HL-60 (cell line): ENCODE measurements around the gene WDR47.
"Not testable (repeated sequence)": the region's sequence is repeated elsewhere in the genome, so short reads cannot be mapped to it uniquely, and the experiment has no call there.

Experiments used
- DNase-seq, 2 experiments: peaks; one replicate each; pipeline ENCODE4 v3.0.0-alpha.2; 2010 to 2020; ENCODE audit warnings: low read depth in 1 of 2, low spot score in 1 of 2
- H3K27ac ChIP-seq: fragments of 250-450 bp; sonication (Bioruptor Pico); replicated peaks from 2 replicates; pipeline ENCODE4 v1.5.1; 2020; ENCODE audit warnings: mild to moderate bottlenecking, moderate library complexity
- H3K27me3 ChIP-seq: fragments of 250-450 bp; sonication (Bioruptor Pico); 2 replicates; pipeline ENCODE4 v1.5.1; 2021; ENCODE audit warnings: mild to moderate bottlenecking, moderate library complexity; ENCODE audit not compliant: insufficient read depth, poor library complexity, severe bottlenecking
- H3K4me3 ChIP-seq: replicated peaks from 2 replicates; pipeline ENCODE4 v1.5.1; 2011; ENCODE audit warnings: mild to moderate bottlenecking, control low read depth, low read length; ENCODE audit not compliant: insufficient read depth
- GABPA ChIP-seq: IDR thresholded peaks from 2 replicates; pipeline ENCODE4 v1.6.1; 2012; ENCODE audit warnings: low read depth
- POLR2AphosphoS5 ChIP-seq: IDR thresholded peaks from 2 replicates; pipeline ENCODE4 v1.6.1; 2012; ENCODE audit warnings: low read depth
- SPI1 ChIP-seq: IDR thresholded peaks from 2 replicates; pipeline ENCODE4 v1.6.1; 2012; ENCODE audit warnings: low read depth, mild to moderate bottlenecking, borderline replicate concordance
- TF ChIP-seq, protein P1 (sequence below): IDR thresholded peaks from 2 replicates; pipeline ENCODE4 v1.6.1; 2012; ENCODE audit warnings: low read depth; ENCODE audit not compliant: insufficient replicate concordance
- TF ChIP-seq, protein P2 (sequence below): IDR thresholded peaks from one replicate; pipeline ENCODE4 v1.5.1; 2011; ENCODE audit warnings: low read length, control low read depth, inconsistent platforms; ENCODE audit not compliant: insufficient read depth

WDR47 gene

DNA sequence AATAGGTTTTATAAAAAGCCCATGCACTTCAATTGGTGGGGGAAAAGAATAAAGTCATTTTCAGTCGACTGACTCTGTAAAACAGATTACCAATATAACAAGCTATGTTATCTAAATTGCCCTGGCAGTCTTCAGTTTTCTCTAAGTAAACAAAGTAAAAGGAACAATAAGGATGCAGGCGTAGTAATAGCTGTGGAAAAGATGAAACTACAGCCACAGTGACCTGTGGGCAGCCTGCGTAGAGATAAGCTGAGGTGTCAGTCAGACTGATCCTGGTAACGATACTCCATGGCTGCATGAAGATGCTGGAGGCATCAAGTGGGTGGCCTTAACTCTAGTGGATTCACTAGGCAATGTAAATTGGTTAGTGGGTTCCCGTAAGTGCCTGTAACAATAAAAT lies 108.0 kb downstream of the WDR47 start:
- no peak for DNase-seq
- Histone ChIP-seq H3K27me3 (no peaks in the 10 kb centered on the region), H3K27ac (no peak overlapping the region), H3K4me3 (no peak overlapping the region)
- no peak for TF ChIP-seq POLR2AphosphoS5
- TF ChIP-seq, protein P1, sequence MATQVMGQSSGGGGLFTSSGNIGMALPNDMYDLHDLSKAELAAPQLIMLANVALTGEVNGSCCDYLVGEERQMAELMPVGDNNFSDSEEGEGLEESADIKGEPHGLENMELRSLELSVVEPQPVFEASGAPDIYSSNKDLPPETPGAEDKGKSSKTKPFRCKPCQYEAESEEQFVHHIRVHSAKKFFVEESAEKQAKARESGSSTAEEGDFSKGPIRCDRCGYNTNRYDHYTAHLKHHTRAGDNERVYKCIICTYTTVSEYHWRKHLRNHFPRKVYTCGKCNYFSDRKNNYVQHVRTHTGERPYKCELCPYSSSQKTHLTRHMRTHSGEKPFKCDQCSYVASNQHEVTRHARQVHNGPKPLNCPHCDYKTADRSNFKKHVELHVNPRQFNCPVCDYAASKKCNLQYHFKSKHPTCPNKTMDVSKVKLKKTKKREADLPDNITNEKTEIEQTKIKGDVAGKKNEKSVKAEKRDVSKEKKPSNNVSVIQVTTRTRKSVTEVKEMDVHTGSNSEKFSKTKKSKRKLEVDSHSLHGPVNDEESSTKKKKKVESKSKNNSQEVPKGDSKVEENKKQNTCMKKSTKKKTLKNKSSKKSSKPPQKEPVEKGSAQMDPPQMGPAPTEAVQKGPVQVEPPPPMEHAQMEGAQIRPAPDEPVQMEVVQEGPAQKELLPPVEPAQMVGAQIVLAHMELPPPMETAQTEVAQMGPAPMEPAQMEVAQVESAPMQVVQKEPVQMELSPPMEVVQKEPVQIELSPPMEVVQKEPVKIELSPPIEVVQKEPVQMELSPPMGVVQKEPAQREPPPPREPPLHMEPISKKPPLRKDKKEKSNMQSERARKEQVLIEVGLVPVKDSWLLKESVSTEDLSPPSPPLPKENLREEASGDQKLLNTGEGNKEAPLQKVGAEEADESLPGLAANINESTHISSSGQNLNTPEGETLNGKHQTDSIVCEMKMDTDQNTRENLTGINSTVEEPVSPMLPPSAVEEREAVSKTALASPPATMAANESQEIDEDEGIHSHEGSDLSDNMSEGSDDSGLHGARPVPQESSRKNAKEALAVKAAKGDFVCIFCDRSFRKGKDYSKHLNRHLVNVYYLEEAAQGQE, result no peak
- TF ChIP-seq GABPA, result no peak
- TF ChIP-seq, protein P2, sequence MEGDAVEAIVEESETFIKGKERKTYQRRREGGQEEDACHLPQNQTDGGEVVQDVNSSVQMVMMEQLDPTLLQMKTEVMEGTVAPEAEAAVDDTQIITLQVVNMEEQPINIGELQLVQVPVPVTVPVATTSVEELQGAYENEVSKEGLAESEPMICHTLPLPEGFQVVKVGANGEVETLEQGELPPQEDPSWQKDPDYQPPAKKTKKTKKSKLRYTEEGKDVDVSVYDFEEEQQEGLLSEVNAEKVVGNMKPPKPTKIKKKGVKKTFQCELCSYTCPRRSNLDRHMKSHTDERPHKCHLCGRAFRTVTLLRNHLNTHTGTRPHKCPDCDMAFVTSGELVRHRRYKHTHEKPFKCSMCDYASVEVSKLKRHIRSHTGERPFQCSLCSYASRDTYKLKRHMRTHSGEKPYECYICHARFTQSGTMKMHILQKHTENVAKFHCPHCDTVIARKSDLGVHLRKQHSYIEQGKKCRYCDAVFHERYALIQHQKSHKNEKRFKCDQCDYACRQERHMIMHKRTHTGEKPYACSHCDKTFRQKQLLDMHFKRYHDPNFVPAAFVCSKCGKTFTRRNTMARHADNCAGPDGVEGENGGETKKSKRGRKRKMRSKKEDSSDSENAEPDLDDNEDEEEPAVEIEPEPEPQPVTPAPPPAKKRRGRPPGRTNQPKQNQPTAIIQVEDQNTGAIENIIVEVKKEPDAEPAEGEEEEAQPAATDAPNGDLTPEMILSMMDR, result no peak
- no peak for TF ChIP-seq SPI1

GRCh38 chr1:108927565-108927964 lies 114.3 kb downstream of the WDR47 start:
- not testable (repeated sequence) for H3K27me3 ChIP-seq, H3K4me3 ChIP-seq, DNase-seq, H3K27ac ChIP-seq

DNA sequence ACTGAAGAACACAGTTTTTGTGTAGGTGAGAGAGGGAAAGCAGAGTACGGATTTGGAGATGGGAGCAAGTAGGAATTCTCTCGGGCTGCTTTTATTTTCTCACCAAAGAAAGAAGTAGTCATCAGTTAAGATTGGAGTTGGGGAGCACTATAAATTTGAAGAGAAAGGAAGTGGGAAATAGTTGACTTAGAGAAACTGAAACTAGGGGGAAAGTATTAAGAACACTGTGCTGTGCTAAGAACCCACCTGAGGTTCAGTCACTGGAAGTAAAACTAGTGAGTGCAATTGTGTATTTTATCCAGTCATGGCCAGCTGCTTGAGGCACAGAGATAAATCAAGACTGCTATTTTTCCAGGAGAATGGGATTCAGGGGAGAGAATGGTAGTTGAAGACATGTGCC lies 116.0 kb downstream of the WDR47 start:
- no peak for DNase-seq
- no peak overlapping the region for H3K4me3 ChIP-seq
- TF ChIP-seq, protein P1, result no peak
- TF ChIP-seq, protein P2, result no peak
- no peak for TF ChIP-seq POLR2AphosphoS5
- TF ChIP-seq GABPA, result no peak
- no peak for TF ChIP-seq SPI1
- H3K27me3 ChIP-seq, result no peaks in the 10 kb centered on the region
- H3K27ac ChIP-seq, result no peak overlapping the region
